Fibroblast of mammary gland (primary cell): ENCODE results near the gene SLC37A3.
"Not testable (repeated sequence)": the region's sequence is repeated elsewhere in the genome, so short reads cannot be mapped to it uniquely, and the experiment has no call there.

Source experiments
- DNase-seq: peaks from one replicate; pipeline ENCODE4 v3.0.0-alpha.2; 2010; ENCODE audit warnings: low read depth
- H3K4me3 ChIP-seq: 2 replicates; pipeline ENCODE4 v1.5.1; 2011; ENCODE audit warnings: low read depth, mild to moderate bottlenecking, low read length, moderate library complexity; ENCODE audit not compliant: control insufficient read depth
- TF ChIP-seq, protein P1 (sequence below): conservative IDR thresholded peaks from 2 replicates; pipeline ENCODE4 v1.5.1; 2011; ENCODE audit warnings: low read depth, low read length, inconsistent platforms; ENCODE audit not compliant: control insufficient read depth, insufficient read depth

The SLC37A3 gene

DNA sequence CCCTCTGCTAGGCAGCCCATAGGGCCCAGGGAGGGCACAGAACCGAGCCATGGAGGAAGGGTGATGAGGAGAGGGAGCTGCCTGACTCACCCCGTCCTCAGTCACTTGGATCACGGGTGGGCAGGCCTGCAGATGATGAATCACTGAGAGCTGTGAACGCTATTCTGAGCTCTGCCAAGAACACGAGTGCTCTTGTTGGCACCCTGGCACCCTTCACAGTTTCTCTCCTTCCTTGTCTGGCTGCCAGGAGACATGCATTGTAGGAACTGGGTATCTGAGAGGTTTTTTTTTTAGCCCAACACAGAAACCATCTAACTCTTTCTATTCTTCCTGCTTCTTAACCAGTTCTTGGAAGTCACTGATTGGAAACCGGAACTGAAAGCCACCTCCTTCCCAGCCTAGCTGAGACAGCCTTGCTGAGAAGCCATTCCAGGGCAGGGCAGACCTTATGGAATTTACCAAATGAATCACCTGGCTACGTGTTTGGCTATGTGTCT lies 82.1 kb downstream of the SLC37A3 start:
- TF ChIP-seq, protein P1, sequence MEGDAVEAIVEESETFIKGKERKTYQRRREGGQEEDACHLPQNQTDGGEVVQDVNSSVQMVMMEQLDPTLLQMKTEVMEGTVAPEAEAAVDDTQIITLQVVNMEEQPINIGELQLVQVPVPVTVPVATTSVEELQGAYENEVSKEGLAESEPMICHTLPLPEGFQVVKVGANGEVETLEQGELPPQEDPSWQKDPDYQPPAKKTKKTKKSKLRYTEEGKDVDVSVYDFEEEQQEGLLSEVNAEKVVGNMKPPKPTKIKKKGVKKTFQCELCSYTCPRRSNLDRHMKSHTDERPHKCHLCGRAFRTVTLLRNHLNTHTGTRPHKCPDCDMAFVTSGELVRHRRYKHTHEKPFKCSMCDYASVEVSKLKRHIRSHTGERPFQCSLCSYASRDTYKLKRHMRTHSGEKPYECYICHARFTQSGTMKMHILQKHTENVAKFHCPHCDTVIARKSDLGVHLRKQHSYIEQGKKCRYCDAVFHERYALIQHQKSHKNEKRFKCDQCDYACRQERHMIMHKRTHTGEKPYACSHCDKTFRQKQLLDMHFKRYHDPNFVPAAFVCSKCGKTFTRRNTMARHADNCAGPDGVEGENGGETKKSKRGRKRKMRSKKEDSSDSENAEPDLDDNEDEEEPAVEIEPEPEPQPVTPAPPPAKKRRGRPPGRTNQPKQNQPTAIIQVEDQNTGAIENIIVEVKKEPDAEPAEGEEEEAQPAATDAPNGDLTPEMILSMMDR, result no peak
- peak; percentile 83 for DNase-seq
- H3K4me3 ChIP-seq, result peak overlapping the region; percentile 13

DNA sequence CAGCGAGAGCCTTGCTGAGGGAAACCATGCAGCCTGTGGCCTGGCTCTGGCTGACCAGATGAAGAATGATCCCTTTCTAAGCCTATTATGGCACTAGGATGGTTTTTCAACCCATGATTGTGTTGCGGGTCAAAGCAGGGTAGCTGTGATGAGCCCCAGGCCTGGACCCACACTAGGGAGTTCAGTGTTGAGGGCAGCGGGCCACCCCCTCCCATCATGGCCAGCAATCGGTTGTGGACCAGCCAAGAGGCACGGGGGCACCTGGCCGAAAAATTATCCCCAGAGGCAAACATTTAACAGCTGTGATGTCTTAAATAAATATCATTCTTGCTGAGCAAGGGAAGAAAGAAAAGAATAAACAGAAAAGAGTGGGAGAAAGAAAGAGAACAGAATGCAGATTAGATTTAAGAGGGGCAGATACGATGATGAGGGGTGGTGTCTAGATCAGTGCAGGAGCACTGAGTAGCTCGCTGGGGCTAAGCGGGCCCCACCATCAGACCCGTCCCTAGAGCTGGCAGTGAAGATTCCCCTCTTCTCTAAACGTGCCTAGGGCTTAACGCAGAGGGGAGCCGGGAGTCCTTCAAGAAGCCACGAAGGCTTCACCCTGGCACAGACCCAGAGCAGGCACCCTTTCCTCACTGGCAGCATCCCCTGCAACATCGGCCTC lies 82.7 kb downstream of the SLC37A3 start:
- TF ChIP-seq, protein P1, result no peak
- DNase-seq, result no peak
- peak overlapping the region; percentile 13 for H3K4me3 ChIP-seq

DNA sequence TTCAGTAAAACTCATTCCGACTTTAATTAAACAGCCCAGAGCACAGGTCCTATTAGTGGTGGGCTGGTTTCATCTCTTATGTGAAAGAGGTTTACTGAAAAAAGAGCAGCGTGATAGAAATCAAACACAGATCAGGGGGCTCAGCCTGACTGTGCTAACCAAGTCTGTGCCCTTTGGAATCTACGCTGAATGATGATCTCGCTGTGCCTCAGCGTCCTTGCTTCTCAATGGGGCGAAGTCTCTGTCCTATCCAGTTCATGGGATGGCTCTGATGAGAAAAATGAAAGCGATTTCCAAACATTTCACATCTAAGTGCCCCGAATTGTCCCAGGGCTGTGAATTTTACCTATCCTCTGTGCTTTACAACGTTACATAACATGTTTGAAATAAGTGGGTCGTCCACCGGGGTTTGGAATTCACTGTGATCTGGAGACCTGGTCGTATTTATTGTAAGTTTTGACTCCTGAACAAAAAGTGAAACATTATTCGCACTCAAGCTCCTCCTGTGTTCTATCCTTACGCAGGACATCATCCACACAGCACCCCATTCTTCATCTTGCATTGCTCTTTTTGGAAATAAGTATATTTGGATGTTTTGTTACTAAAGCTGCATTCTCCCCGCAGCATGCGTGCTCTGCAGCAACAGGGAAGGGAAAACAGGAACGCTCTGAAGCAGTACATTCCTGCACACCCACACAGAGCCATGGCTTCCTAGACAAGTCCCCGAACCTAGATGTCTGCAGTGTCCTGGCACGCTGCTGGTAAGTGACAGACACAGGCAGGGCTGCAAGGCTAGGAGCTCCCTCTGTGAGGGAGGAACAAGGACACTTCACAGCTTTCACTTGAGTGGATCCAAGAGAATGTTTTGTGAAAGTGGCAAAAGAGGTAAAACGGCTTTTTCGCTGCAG lies 83.5 kb downstream of the SLC37A3 start:
- TF ChIP-seq, protein P1, result no peak
- H3K4me3 ChIP-seq, result no peak overlapping the region
- peak; percentile 24 for DNase-seq

DNA sequence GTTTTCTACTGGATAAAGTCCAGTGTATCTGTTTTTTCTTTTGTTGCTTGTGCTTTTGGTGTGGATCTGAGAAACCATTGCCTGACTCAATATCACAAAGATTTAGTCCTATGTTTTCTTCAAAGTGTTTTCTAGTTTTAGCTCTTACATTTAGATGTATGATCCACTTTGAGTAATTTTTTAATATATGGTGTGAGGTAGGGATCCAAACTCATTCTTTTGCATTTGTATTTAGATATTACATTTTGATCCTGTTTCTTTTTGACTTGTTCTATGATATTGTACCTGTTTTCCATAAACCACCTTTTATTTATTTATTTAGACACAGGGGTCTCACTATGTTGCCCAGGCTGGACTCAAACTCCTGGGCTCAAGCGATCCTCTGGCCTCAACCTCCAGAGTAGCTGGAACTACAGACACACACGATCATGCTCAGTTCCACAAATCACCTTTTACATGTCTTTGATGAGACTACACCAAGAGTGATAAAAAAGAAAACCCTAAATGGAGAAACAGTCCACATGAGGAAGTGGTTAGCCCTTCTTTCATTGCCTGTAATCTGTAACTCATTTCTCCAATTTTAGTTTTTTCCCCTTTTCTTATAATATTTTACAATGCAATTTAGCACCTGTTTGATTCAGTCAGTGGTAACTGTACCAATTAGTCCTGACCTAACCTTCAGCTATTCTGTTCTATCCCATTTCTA lies 86.0 kb downstream of the SLC37A3 start:
- TF ChIP-seq, protein P1, result no peak
- no peak for DNase-seq
- H3K4me3 ChIP-seq, result no peak overlapping the region

DNA sequence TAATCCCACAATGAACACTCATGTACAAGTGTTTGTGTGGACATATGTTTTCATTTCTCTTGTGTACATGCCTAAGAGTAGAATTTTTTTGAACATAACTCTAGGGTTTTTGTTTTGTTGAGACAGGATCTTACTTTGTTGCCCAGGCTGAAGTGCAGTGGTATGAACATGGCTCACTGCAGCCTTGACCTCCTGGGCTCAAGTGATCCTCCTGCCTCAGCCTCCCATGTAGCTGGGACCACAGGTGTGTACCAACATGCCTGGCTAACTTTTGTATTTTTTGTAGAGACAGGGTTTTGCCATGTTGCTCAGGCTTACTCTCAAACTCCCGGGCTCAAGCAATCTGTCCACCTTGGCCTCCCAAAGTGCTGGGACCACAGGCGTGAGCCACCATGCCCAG lies 87.2 kb downstream of the SLC37A3 start:
- DNase-seq, H3K4me3 ChIP-seq: not testable (repeated sequence)

DNA sequence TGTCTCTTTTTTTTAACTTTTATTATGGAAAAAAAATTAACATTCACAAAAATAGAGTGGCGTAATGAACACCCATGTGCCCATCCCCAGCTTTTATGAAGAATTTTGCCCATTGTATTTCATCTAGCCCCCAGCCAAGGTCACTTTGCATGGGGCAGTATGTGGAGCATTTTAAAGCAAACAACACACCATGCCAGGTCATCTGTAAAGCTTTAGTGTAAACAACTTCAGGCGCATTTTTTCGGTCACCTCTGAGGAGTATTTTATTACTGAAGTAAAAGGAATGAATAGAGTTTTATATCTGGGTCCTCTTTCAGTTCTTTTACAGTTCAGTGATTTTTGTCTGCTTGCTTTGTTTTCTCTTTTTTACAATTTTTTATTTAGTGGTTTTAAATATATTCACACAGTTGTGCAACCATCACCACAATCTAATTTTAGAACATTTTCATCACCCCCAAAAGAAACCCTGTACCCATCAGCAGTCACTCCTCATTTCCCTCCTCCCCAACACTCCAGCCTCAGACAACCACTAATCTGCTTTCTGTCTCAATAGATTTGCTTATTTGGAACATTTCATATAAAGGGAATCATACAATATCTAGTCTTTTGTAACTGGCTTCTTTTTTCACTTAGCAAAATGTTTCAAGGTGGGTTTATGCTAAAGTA lies 87.9 kb downstream of the SLC37A3 start:
- TF ChIP-seq, protein P1, result no peak
- no peak overlapping the region for H3K4me3 ChIP-seq
- DNase-seq, result peak; percentile 5
